NCI-H345 treated with DMSO at 0.1 percent for 48 hours (cell line): ENCODE results near the gene COL20A1.
A peak's percentile ranks its signal among the peaks of the same experiment; 100 is the strongest.

ENCODE experiments used
- DNase-seq: peaks from one replicate; lab custom pipeline; 2025; ENCODE audit not compliant: unreplicated experiment; lab: John Stamatoyannopoulos, UW

COL20A1 gene

GRCh38 chr20:63306673-63307537 is 13.9 kb downstream of the COL20A1 start:
- DNase-seq, result no peak

DNA sequence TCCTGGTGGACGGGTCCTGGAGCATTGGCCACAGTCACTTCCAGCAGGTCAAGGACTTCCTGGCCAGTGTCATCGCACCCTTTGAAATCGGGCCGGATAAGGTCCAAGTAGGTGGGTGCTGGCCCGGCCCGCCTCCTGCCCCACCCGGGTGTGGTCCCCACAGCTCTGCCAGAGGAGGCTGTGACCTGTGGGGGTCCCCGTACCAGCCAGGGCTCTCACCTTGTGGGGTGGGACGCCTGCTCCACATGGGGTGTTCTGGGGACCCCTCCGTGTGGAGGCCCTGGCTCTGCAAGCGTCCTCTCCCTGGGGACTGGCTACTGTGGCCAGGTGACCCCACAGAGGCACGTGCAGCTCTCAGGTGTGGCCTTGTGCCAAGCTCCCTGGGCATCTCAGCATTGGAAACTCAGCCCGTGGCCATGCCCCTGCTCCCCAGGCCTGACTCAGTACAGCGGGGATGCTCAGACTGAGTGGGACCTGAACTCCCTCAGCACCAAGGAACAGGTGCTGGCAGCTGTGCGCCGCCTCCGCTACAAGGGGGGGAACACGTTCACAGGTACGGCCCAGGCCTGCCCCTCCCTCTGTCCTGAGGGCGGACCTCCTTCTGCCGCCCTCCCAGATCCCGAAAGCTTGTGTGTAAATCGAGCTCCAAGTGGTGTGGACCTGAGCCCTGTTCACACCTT is 14.7 kb downstream of the COL20A1 start:
- DNase-seq, result no peak

GRCh38 chr20:63308218-63308911 is 15.4 kb downstream of the COL20A1 start:
- no peak for DNase-seq

GRCh38 chr20:63309261-63310071 is 16.5 kb downstream of the COL20A1 start:
- peak; percentile 17 for DNase-seq

GRCh38 chr20:63310265-63310991 is 17.4 kb downstream of the COL20A1 start:
- DNase-seq, result no peak

DNA sequence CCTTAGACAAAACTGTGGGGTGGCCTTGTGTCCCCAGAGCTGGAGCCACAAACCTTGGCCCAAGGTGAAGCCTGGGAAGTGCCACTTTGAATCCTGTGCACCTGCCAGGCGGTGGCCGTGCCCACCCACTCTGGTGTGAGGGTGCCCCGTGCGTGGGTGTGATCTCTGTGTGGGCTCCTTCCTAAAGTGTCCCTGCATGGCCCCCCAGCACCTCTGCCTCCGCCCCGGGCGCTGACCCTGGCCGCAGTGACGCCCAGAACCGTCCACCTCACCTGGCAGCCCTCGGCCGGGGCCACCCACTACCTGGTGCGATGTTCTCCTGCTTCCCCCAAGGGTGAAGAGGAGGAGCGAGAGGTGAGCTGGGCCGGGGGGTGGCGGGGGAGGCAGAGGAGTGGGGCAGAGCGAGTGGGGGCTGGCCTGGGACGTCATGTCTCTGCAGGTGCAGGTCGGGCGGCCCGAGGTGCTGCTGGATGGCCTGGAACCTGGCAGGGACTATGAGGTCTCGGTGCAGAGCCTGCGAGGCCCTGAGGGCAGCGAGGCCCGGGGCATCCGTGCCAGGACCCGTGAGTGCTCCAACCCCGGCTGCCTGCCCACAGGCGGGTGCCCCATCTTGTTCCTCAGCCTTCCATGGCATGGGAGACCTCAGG is 18.3 kb downstream of the COL20A1 start:
- DNase-seq, result no peak

GRCh38 chr20:63311833-63312243 is 18.9 kb downstream of the COL20A1 start:
- DNase-seq, result no peak

DNA sequence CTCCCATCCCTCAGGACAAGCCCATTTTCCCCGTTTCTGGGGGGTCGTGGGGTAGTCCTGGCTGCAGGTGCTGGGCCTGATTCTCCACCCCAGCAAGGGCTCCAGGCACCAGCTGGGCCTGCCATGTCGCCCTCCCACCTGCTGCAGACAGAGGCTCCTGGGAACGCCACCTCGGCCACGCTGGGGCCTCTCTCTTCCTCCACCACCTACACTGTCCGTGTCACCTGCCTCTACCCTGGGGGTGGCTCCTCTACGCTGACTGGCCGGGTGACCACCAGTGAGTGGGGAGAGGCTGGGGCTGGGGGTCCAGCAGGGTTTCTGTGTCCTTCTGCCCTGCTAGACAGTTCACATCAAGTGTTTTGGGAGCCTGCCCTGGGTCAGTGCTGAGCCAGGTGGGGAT is 19.3 kb downstream of the COL20A1 start:
- no peak for DNase-seq

GRCh38 chr20:63312690-63313348 is 19.8 kb downstream of the COL20A1 start:
- DNase-seq, result no peak

GRCh38 chr20:63313349-63314014 is 20.5 kb downstream of the COL20A1 start:
- DNase-seq, result no peak

DNA sequence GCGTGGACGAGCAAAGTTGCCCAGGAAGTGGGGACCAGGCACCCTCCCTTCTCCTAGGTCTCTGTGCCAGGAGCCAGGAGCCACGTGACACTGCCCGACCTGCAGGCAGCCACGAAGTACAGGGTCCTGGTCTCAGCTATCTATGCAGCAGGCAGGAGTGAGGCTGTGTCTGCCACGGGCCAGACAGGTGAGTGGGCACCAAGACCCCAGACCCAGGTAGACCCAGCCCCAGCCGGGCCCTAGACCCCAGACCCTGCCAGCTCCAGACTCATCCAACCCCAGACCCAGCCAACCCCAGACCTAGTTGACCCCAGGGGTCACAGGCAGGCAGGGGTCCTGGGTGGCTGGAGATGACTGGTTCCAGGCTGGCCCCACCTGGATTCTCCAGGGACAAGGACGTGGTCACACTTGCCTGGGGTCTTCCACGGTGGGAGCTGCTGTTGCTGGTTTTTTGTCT is 21.1 kb downstream of the COL20A1 start:
- DNase-seq, result no peak

DNA sequence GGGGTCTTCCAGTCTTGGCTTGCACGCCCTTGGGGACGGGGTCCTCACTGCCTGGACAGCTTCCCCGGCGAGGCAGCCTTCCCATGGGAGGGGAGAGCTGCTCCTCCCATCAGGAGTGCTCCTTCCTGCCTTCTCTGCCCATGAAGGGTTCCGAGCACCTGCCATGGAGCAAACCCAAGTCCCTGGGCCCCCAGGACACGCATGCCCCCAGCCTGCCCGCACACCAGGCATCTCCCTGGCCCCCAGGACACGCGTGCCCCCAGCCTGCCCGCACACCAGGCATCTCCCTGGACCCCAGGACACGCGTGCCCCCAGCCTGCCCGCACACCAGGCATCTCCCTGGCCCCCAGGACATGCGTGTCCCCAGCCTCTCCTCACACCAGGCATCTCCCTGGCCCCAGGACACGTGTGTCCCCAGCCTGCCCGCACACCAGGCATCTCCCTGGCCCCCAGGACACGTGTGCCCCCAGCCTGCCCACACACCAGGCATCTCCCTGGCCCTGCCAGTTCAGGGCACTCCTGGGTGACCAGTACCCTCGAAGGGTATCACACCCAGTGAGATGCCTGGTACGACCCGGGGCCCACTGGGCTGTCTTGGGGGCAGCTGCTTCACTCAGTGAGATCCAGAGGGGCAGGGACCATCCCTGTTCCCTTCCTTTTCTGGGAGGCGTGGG is 21.7 kb downstream of the COL20A1 start:
- no peak for DNase-seq

- DNase-seq, result no peak
Observed at GRCh38 chr20:63315240-63315689, 22.3 kb downstream of the COL20A1 start.

DNA sequence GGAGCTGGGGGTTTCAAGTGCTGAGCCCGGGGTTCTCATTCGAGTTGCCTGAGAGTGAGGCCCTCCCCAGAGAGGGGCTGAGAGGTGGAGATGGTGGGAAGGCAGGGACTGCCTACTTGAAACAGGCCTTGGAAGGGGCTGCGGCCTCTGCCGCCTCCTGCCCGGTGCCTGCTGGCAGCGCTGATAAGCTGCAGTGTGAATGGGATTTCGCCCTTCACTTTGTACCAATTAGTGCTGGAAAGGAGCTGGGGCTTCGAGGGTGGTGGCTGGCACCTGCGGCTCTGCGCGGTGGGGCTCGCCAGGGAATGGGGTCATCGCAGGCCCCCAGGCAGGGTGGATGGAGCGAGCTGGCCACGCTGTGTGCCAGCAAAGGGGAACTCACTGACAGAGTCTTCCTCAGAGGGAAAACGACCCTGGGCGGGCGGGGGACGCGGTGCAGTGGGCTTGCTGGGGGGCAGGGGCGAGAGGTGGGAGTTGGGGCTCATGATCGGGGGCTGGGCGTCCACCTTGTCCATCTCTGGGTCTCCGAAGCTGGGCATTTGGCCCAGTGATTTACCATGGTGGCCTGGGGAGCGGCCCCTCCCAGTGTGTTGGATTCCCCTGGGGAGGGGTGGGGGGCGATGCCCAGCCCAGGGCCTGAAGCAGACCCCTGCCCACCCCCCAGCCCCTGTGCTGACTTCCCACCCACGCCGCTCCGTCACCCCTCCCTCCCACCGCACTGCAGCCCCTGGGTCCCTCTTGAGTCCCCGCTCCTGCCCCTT is 22.9 kb downstream of the COL20A1 start:
- DNase-seq, result no peak

DNA sequence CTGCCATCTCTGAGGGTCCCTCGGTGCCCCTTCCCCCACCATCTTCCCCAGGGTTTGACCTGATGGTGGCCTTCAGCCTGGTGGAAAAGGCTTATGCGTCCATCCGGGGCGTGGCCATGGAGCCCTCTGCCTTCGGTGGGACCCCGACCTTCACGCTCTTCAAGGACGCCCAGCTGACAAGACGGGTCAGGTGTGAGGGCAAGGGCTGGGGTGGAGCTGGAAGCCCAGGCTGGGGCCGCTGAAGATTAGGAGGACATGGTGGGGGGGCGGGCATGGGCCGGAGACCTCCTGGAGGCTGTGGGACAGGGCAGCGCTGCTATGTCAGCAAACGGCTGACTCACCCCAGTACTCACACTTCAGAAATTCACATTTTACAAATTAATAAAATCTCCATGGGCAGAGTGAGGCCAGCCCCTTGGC is 23.5 kb downstream of the COL20A1 start:
- DNase-seq, result no peak

DNA sequence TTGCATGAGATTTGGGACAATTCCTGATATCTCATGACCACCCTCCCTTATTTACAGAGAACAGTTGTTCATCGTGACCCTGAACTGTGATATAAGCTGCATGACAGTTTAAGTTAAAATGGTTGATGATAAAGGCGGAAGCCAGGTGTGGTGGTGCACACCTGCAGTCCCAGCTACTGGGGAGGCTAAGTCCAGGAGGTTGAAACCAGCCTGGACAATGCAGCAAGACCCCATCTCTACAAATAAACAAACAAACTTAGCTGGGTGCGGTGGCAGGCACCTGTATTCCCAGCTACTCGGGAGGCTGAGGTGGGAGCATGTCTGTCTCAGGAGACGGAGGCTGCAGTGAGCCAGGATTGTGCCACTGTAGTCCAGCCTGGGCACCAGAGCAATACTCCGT is 24.1 kb downstream of the COL20A1 start:
- no peak for DNase-seq

DNA sequence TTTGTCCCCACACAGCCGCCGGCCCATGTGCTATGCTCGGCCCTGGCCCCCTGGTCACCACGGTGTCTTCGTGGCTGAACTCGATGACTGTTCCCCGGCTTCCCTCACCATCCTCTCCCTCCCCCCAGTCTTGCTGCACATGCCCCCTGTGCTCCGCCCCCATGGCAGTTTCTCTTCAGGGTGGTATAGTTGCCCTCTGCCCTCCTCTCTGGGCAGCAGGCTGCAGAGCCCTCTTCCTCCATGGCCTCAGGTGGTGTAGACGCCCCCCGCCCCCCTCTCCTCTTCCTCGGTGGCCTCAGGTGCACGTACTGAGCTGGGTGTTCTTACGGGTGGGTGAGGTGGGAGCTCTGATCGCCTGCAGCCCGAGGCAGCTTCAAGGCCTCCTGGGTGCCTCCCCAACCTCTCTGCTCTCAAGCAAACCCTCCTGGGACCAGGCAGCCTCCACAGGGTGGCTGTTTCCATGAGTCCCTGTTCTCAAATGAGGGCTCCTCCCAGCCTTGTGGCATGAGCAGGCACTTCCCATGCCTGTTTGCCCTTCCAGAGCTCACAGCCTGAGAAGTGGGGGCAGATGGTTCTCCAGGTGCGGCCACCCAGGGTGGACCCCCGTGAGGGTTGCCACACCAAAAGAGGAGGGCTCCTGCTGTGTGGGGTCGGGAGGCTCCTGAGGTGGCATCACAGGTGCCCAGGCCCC is 24.8 kb downstream of the COL20A1 start:
- DNase-seq, result peak; percentile 16
